GM21717 (cell line): Measurements from ENCODE around the gene VSIG4.
"Not testable (repeated sequence)": the region's sequence is repeated elsewhere in the genome, so short reads cannot be mapped to it uniquely, and the experiment has no call there.

Experiments
- ATAC-seq: cut with Tn5 transposase; IDR thresholded peaks from one replicate; pipeline ENCODE4 v1.9.1; 2021; ENCODE audit warnings: mild to moderate bottlenecking, moderate library complexity; ENCODE audit not compliant: unreplicated experiment

VSIG4 gene, protein sequence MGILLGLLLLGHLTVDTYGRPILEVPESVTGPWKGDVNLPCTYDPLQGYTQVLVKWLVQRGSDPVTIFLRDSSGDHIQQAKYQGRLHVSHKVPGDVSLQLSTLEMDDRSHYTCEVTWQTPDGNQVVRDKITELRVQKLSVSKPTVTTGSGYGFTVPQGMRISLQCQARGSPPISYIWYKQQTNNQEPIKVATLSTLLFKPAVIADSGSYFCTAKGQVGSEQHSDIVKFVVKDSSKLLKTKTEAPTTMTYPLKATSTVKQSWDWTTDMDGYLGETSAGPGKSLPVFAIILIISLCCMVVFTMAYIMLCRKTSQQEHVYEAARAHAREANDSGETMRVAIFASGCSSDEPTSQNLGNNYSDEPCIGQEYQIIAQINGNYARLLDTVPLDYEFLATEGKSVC

DNA sequence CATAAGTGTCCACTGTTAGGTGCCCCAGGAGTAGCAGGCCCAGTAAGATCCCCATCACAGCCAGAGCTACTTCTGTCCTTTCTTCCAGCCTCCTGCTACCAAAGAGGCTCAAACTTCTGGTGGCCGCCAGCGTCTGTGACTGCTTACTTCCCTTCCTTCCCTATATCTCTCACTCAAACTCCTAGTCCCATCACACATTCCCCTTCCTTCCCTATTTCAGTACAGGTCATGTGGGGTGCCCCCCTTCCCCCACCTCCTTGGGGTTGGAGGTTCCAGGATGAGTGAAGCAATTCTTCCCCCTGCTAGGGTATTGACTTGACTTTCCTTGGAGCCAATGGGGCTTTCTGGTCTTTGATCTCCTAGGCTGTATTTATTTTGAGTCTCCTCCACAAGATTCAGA, at the start of gene VSIG4:
Gene VSIG4 (minus strand): TSS at position 137 of the 400 bp plus-strand sequence. CDS start 82 bp downstream, at position 55.
- ATAC-seq = no peak

DNA sequence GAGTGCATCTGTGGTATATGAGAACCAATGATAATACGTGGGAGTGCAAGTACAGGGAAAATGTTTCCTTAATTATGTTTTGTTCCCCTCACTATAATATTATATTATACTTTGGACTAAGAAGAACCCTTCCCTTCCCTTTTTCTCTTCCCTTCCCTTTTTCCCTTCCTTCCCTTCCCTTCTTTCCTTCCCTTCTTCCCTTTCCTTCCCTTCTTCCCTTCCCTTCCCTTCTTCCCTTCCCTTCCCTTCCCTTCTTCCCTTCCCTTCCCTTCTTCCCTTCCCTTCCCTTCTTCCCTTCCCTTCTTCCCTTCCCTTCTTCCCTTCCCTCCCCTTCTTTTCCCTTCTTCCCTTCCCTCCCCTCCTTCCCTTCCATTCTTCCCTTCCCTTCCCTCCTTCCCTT, 36.9 kb upstream of the VSIG4 start:
- no peak for ATAC-seq

DNA sequence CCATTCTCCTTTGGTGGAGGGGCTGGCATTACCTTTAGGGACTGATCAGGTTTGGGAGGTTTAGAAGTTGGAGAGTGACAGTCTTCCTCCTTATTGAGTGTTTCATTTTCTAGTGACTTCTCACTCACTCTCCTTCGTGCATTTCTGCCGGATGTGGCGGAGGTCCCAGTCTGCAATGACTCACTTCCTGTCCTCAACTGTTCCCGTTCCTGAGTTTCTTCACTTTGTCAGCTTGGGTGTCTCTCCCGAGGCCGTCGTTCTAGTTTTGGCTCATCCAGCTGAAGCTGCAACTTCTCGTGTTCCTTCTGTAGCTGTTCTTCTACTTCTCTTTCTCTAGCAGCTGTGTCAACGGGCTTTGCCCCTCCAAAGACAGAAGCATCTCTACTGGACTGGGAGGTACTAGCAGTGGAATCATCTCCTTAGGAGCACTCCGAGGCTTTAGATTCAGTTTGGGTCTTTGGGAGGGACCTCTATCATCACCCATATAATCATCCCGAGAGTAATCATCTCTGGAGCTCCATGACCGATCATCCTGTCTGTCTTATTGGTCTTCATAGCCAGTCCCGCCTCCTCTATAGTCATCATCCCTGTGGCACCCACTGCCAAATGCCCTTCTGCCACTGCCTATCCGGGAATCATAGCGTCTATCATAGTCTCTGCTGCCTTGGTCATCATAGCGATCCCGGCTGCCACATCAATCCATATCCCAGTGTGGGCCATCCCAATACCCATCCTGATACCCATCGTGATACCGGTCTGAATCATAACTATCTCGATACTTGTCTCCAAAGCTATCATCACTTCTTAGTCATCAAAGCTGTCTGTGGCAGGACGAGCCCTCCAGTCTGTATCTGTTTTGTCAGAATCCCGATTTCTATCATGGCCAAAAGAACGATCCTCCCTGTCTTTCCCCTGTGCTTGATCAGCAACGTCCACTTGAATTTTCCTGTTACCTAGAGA, 35.3 kb upstream of the VSIG4 start:
- ATAC-seq = no peak

DNA sequence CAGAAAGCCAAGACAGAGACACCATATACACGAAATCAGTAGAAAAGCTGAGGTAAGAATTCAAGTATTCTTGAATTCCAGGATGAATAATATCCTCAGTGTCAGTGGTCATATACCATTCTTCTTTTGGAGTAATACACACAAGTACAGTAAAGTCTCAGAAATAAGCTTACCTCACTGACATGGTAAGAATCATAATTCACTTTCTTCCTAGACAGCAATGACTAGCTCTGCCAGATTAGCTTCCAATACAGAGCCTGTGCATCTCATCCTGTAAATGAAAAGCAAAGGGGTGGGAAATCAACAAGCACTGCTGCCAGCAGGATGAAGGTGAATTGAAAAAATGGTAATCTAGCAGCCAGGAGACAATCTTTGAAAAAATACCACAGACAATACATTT, 31.2 kb upstream of the VSIG4 start:
- no peak for ATAC-seq

DNA sequence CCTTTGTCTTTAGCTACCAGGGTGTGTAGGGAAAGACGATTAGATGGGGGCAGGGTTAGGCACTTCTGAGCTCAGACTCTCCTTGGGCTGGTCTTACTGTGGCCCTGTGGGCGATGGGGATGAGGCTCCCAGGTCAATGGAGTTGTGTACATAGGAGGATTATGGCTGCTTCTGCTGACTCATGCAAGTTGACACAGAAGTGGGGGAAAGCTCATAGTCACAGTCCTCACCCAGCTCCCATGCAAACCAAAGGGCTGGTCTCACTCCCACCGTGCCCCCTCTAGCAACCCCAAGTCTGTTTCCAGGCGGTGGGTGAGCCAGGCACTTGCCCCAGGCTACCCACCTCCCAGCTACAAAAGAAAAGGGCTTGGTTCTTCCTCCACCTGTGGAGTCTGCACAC, 24.4 kb upstream of the VSIG4 start:
- ATAC-seq = no peak

DNA sequence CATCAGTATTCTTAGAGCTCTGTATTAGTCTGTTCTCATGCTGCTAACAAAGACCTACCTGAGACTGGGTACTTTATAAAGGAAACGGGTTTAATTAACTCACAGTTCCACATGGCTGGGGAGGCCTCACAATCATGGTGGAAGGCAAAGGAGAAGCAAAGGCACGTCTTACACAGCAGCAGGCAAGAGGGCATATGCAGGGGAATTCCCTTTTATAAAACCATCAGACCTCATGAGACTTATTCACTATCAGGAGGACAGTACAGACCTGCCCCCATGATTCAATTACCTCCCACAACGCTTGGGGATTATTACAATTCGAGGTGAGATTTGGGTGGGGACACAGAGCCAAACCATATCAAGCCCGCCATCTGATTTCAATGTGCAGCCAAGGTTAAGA, 17.1 kb upstream of the VSIG4 start:
- not testable (repeated sequence) for ATAC-seq

DNA sequence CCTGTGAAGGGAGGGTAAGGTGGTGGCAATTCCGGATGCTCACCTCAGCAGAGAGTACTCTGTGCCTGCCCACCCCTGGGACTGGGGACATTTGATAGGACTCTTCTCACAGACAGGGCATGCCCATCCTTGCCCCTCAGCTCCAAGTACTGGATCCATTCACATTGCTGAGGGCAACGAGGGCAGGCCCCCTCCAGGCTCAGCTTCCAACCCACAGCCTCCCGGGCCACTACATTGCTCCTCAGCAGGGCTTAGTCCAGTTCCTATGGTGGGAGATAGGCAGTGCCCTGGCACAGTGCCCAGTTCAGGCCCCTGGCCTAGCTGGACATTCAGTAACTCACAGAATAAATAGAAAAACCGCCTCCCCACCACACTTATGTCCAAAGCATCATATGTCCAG, 15.1 kb upstream of the VSIG4 start:
- no peak for ATAC-seq

DNA sequence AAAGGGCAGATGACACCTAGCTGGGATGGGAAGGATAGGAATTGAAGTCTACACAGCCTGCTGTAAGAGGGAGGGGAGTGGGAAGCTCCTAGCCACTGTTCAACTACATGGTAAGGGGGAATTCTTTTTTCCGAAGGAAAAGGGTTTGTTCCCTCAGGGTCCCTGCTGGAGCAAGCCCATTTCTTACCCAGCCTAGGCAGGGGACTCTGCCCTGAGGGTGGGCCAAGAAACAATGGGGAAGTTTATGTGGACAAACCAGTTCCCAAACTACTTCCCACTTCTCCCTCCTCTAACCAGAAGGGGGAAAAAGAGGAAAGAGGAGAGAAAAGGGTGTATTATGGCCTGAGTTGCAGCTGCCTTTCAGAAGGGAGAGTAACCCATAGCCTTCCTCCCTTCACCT, 13.5 kb upstream of the VSIG4 start:
- no peak for ATAC-seq

DNA sequence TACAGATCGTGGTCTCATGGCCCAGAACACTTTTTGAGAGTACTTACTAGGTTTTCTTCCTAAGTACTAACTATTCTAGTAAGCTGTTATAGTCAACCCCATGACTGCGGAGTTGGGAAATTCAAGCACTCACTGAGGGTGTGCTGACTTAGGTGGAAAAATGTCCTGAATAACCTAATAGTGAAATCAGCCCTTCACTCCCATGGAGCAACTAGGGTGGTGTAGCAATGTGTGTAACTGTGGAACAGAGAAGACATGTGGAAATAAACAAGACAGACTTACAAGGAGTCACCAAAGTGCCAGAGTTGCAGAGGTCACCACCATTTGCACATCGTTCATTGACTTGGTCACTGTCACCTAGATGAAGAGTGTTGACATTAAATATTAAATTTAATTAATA, 12.1 kb upstream of the VSIG4 start:
- no peak for ATAC-seq

DNA sequence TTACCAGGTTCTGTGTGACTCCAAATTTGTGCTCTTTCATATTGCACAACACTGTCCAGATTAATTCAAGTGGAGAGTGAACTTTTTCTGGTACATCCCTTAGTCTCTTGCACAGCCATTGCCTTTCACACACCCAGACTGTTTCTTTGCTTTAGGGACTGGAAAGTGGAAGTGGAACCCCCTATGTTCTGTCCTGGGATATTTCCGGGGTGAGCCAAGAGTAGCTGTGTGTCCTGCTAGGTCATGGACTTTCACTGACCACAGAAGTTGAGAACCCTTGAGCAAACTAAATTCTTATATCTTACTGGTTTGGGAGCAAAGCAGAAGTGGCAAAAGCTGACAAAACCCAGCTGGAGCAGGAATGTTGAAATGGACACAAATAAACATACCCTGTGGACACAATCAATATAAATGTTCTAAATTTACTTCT, 10.3 kb upstream of the VSIG4 start:
- ATAC-seq = no peak

DNA sequence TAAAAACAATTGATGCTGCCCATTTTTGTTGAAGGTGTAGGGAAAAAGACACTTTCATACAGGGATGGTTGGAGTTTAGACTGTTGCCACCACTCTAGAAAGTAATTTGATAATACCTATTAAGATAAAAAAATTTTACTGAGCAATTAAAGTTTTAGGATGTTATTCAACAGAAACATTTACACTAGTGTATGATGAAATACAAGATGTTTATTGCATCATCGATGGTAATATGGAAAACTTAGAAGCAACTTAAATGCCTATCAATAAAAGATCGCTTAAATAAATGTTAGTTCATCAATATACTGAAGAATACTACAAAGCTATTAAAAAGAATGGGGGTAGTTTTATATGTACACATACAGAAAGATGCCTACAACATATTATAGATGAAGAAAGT, 9.2 kb upstream of the VSIG4 start:
- ATAC-seq = no peak

DNA sequence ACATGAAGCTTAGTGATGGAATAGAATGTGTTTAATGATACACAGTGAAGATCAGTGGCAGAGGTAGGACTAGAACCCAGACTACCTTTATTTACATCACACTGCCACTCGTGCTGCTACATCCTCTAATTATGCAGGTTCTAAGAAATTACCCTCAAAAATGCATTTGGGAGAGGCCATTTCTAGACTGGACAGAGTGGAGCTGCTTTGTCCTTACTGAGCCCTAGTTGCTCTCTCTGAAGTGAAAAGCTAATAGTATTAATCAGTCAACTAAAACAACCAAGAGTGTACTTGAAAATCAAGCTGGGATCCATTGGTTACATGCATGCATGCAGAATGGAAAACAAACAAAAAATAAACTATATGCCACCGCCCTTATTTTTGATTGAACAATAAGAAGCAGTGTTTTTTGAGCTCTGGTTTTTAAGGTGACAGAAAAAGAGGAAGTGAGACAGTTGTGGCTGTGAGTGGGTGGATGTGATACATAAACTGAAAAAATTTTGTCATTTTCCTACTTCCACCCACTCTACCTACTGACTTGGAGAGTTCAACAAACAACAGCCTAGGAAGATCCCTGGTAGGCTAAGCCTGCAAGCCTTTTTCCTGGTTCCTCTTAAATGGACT, 6.8 kb upstream of the VSIG4 start:
- peak; percentile 86 for ATAC-seq

DNA sequence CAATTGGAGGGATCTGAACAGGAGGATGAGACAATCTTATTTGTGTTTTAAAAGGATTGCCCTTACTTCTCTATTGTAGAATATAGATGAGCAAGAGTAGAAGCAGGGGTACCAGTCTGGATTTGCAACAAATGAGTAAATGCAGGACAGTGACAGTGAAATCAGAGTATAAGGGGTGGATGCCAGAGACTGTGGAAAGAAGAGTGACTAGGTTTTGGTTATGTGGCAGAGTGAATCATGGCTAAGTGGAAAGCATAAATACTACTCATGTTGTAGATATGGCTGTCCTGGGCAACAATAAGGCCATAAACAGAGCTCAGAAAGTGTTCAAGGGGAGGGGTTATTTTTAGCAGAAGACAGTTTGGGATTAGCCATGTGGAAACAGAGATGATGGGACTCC, 6.0 kb upstream of the VSIG4 start:
- ATAC-seq = no peak

DNA sequence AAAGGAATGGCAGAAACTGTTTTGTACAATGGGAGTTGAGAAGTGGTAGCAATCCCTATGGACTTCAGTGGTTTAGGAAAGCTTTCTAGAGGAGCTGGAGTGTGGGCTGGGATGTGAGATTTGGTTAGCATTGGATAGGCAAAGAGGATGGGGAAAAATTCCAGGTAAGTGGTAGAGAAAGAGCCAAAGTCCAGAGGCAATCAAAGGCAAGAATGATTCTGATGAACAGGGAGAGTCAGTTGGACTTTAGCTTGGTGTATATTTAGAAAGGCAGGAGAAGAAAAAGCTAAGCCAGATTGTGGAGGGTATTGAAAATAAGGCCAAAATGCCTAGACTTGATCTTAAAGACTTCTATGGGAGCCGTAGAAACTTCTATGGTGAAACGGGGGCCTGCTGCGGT, 3.7 kb upstream of the VSIG4 start:
- no peak for ATAC-seq

DNA sequence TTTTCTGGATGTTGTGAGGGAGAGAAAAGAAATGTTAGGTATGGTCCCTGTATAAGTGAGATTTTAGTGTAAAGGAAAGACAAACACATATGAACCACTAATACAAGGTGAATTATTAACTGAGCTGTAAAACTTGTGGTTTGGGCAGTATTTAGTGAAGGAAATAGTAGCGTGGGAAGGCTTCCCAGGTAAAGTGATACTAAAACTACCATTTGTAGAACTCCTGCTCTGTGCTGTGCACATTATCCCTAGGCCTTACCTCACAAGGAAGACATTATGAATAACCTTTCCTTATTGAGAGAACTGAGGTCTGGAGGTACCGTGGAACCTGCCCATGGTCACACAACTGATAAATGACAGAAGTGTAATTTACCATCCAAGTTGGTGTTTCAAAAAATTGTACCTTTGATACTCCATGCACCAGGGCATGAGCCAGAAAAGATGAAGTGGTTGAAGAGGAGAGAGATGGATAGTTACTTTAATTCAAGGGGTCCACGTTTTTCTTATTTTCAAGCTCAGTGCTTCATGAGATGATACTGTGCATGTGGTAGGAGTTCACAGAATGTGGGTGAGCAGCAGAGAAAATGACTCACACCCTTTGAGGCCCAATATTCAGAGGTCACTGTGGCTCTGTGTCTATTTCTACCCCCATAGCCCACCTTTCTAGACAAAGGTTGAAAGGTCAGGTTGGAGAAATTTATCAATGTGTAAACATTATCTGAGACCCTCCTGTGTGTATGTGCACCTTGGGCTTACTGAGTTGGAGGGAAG, 2.6 kb upstream of the VSIG4 start:
- ATAC-seq = peak; percentile 44

DNA sequence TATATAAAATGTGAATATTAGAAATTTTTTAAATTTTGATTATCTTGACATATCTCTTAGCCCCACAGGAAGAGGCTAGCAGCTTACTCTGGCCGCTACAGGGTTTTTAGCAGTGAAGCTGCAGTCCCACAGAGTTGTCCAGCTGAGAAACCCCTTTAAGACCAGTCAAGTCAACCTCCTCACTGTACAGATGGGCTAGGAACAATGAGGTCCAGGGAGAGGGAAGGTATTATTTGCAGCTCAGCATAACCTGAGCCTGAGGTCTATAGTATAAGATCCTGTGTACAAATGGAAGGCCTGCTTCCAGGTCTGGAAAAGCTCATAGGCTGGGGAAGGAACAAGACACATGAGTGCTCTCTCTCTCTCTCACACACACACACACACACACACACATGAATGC, 1.8 kb downstream of the VSIG4 start:
- ATAC-seq = no peak

DNA sequence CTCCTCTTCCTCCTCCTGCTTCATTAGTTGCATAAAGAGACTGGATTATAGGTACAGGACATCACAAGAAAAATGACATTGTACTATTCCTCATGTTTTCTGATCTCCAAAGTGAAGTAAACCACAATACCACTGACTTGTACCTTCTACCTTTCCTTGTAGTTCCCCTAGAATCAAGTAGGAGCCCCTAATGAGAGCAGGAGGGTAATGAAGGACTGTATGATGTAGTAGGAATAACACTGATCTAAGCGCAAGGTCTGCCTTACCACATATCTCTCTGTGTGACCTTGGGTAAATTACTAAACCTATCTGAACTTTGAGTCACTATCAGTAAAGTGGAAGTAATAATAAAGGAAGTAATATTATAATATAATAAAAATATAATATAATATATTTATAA, 3.6 kb downstream of the VSIG4 start:
- ATAC-seq = no peak

DNA sequence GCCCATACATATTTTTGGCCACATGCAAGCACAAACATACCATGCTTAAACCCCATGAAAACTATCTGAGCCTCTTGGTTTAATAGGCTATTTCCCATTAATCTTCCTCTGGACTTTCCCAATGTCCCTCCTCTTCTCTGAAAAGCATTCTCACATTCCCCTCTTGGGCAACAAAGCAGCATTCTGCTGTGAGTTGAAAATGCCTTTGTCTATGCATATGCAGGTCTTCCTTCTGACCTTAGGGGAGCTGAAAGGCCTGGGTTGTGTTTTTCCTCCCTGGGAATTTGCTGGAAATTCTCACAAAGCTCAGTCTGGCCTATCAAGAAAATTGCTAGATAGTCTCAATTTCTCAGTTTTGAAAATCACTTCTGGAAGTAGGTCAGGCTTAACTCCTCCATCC, 4.2 kb downstream of the VSIG4 start:
- no peak for ATAC-seq

DNA sequence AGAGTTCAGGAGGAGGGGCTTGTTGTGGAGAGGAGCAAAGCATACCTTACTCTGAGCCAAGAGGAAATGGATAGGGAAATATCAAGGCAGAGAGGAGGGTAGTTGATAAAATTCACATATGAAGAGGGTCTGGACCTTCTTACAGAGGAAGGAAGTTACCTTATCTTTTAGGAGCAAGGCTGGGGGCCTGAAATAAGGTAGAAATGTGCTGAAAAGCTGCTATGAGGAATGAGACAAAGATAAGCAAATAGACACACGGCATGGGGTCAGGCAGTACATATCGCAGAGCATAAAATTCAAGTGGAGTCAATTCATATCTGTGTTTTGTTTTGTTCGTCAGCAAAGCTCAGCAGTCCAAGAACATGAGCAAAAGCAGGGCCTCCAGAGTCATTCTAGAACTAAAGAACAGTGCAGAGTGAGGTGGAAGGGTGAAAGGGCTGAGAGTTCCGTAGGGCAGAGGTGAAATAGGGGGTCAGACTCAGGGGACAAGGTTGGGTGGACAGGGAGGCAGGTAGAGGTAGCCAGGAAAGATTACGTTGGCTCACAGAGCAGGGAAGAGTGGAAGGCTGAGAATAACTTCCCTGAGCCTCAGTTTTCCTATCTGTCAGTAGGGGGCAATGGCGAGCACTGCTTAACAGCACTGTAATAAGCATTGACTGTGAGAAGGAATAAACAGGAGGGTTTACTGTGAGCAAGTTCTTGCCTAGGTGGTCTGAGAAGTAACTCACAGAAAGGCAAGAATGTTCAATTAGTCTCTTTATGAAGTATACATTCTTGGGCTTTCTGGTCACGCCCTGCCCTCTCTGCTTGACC, 9.2 kb downstream of the VSIG4 start:
- peak; percentile 81 for ATAC-seq

DNA sequence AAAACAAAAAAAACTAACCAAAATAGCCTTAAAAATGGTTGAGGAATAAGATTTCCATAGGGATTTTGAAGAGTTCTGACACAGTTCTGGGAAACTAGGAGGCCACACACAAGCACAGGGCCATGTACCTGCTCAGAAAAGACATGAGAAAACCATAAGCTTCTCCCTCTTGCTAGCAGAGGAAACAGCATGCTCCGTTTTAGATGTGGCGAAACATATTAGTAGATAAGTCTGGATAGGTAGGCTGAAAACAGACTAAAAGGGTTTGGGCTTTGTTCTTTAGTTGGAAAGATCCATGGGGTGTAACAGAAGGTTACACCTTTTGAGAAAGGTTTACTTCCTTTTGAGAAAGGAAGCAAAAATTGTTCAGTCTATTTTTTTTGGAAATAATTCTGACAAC, 10.9 kb downstream of the VSIG4 start:
- ATAC-seq = no peak
